ENCODE results near the gene HDGFL3. TPM values are rescaled to one million over a fixed set of nuclear protein-coding genes. Genes with fewer than 3 reads are reported as not detected.

The HDGFL3 gene
- total RNA-seq, 5 donors from 2014 or later (not counting 1 experiment from before 2014, with no cell fraction given) = 3.7 to 13.4 (median 9.9) TPM

DNA sequence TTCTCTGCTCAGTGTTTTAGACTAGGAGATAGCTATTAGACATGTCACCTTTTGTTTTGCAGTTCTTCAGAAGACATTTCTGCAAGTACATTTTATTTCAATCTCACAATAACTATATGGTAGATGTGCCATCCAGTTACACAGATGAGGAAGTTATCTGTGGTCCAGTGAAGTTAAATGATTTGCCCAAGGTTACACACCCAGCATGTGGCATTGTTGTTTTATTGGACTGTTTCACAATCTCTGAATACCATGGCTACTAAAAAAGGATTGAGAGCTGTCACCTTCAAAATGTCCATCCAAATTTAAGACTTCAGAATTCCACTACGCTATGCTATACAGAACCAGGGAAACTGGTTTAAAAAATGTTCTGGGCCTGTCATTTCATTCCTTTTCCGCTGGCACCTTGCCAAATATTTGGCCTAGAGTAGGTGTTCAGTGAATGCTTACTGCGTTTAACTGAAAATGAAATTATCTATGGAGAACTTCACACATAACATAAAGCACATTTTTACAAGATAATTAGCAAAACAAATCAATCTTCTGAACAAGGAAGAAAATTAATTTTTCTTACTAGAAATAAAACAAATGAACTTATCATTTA lies 80.0 kb downstream of the HDGFL3 start:
- peaks cover 0 to 2% of the 10 kb centered on the region in 2 experiments for H3K27me3 ChIP-seq (replicated peaks in 1 of 2; ENCODE audit: control insufficient read depth in 2 of 2, extremely low read depth in 1 of 2, insufficient read depth in 2 of 2, low read length in 1 of 2)
- no peak for DNase-seq
- Mint-ChIP-seq H3K27me3 (peaks cover 0 to 2% of the 10 kb centered on the region in 2 donors), H3K4me3 (no peak overlapping the region), H3K9me3 (no peaks in the 10 kb centered on the region), H3K27ac (no peak overlapping the region), H3K36me3 (no peaks in the 10 kb centered on the region), H3K4me1 (no peaks in the 10 kb centered on the region)
- no peaks in the 10 kb centered on the region for H3K4me1 ChIP-seq (ENCODE audit: control insufficient read depth in 1 of 2, extremely low read depth in 1 of 2, insufficient read depth in 2 of 2, low read length in 2 of 2)
- H3K4me3 ChIP-seq (ENCODE audit: control insufficient read depth in 1 of 2, extremely low read depth in 1 of 2, low read length in 1 of 2) = no peak overlapping the region
- ChIA-PET CTCF (no interaction called here), POLR2A (no interaction called here)
- ATAC-seq (replicated peaks in 1 of 4) = no peak
- no peaks in the 10 kb centered on the region for H3K9me3 ChIP-seq
- H3K27ac ChIP-seq (ENCODE audit: low read length) = no peak overlapping the region
- H3K36me3 ChIP-seq (ENCODE audit: control insufficient read depth in 2 of 2, extremely low read depth in 1 of 2, insufficient read depth in 1 of 2, low read length in 1 of 2) = no peaks in the 10 kb centered on the region
- 100% methylated on average over 1 of the region's 3 CpGs for WGBS (ENCODE audit: insufficient coverage)

DNA sequence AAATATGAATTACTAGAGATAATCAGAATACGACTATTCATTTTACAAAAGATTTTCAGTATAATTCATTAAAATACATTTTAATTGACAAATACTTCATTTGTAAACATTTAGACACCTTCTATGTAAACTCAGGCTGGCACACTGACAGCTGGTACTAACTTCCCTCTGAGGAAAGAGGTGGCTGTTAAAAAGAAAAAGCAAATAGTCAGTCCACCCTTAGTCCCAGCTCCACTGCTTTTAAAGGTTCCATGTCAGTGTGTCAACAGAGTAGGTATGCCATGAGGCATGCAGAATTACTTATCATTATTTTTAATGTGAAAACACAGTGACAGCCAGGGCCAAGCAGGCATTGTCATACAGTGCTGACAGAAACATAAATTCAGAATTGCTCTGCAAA lies 84.1 kb downstream of the HDGFL3 start:
- no peak overlapping the region for H3K4me3 ChIP-seq (ENCODE audit: control insufficient read depth in 1 of 2, extremely low read depth in 1 of 2, low read length in 1 of 2)
- CTCF ChIA-PET = no interaction called here
- Mint-ChIP-seq H3K4me3 (no peak overlapping the region), H3K9me3 (no peaks in the 10 kb centered on the region), H3K27ac (no peak overlapping the region), H3K27me3 (no peaks in the 10 kb centered on the region), H3K36me3 (no peaks in the 10 kb centered on the region), H3K4me1 (no peaks in the 10 kb centered on the region)
- H3K36me3 ChIP-seq (ENCODE audit: control insufficient read depth in 2 of 2, extremely low read depth in 1 of 2, insufficient read depth in 1 of 2, low read length in 1 of 2) = no peaks in the 10 kb centered on the region
- DNase-seq = no peak
- H3K4me1 ChIP-seq (ENCODE audit: control insufficient read depth in 1 of 2, extremely low read depth in 1 of 2, insufficient read depth in 2 of 2, low read length in 2 of 2) = no peaks in the 10 kb centered on the region
- no peak for ATAC-seq (replicated peaks in 1 of 4)
- H3K27ac ChIP-seq (ENCODE audit: low read length) = no peak overlapping the region
- no peaks in the 10 kb centered on the region for H3K9me3 ChIP-seq
- POLR2A ChIA-PET = no interaction called here
- no CpG with 5 or more reads among the region's 1 CpG for WGBS (ENCODE audit: insufficient coverage)
- peaks cover 0 to 6% of the 10 kb centered on the region in 2 experiments for H3K27me3 ChIP-seq (replicated peaks in 1 of 2; ENCODE audit: control insufficient read depth in 2 of 2, extremely low read depth in 1 of 2, insufficient read depth in 2 of 2, low read length in 1 of 2)

DNA sequence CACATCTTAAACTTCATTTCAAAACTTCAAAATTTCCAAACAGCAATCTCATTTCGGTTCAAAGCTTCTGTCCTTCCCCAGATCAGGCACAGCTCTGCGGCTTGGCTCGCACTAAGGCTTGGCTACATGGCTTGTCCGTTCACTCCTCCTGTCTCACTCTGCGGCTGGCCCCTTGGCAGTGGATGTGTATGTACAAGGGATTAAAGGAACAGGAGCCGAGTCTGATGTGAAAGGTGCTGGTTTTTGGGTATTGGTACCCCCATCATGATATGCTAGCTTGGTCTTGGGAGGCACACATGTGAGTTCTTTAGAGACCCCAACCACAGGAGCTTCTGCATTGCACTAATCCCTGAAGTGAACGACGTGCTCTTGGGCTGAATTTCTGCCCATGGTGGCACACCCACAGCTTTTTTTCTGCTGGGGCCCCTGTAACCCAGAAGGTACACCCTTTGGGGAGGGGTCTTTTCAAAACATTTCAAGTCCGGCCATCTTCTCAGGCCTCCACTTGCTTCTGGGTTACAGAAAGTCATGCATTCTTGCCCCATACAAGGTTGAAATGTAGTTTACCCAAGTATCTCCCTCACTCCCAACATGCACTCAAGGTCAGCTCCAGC lies 87.5 kb downstream of the HDGFL3 start:
- WGBS (ENCODE audit: insufficient coverage) = 88% methylated on average over 7 of the region's 9 CpGs
- no peaks in the 10 kb centered on the region for H3K36me3 Mint-ChIP-seq

DNA sequence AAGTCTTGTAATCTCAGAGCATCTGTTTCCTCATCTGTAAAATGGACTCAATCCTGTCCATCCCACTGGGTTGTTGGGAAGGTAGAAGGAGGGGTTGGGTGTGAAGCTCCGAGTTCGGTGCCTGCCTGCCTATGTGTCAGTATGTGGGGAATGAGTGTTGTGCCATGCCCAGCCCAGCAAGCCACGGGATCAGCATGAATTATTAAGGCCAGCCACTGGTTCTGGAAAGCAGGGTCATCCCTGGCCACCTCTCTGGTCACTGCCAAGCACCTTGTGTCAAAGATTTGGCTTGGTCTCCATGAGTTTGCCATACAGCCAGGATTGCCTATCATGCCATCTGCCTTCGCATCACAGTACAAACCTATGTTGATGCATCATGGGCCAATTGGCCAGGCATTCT lies 88.7 kb downstream of the HDGFL3 start:
- ChIA-PET CTCF (no interaction called here), POLR2A (no interaction called here)
- WGBS (ENCODE audit: insufficient coverage) = 82% methylated on average over 4 of the region's 4 CpGs
- Histone ChIP-seq H3K9me3 (no peaks in the 10 kb centered on the region), H3K27me3 (replicated peaks in 1 of 2; ENCODE audit: control insufficient read depth in 2 of 2, extremely low read depth in 1 of 2, insufficient read depth in 2 of 2, low read length in 1 of 2) (peaks cover 0 to 6% of the 10 kb centered on the region in 2 experiments), H3K36me3 (ENCODE audit: control insufficient read depth in 2 of 2, extremely low read depth in 1 of 2, insufficient read depth in 1 of 2, low read length in 1 of 2) (no peaks in the 10 kb centered on the region), H3K4me1 (ENCODE audit: control insufficient read depth in 1 of 2, extremely low read depth in 1 of 2, insufficient read depth in 2 of 2, low read length in 2 of 2) (no peaks in the 10 kb centered on the region), H3K4me3 (ENCODE audit: control insufficient read depth in 1 of 2, extremely low read depth in 1 of 2, low read length in 1 of 2) (no peak overlapping the region), H3K27ac (ENCODE audit: low read length) (no peak overlapping the region)
- Mint-ChIP-seq H3K9me3 (no peaks in the 10 kb centered on the region), H3K27me3 (no peaks in the 10 kb centered on the region), H3K27ac (no peak overlapping the region), H3K4me3 (no peak overlapping the region), H3K36me3 (no peaks in the 10 kb centered on the region), H3K4me1 (no peaks in the 10 kb centered on the region)
- DNase-seq (no peak), ATAC-seq (replicated peaks in 1 of 4) (no peak)

More for the DNA sequence above, 87.5 kb downstream of the HDGFL3 start:
- ATAC-seq (replicated peaks in 1 of 4) = no peak
- Mint-ChIP-seq H3K4me1 (no peaks in the 10 kb centered on the region), H3K9me3 (no peaks in the 10 kb centered on the region), H3K27ac (no peak overlapping the region), H3K4me3 (no peak overlapping the region), H3K27me3 (no peaks in the 10 kb centered on the region)
- H3K27me3 ChIP-seq (replicated peaks in 1 of 2; ENCODE audit: control insufficient read depth in 2 of 2, extremely low read depth in 1 of 2, insufficient read depth in 2 of 2, low read length in 1 of 2) = peaks cover 0 to 9% of the 10 kb centered on the region in 2 experiments
- ChIA-PET POLR2A (no interaction called here), CTCF (no interaction called here)
- DNase-seq = no peak
- H3K4me1 ChIP-seq (ENCODE audit: control insufficient read depth in 1 of 2, extremely low read depth in 1 of 2, insufficient read depth in 2 of 2, low read length in 2 of 2) = no peaks in the 10 kb centered on the region
- H3K27ac ChIP-seq (ENCODE audit: low read length) = no peak overlapping the region
- H3K36me3 ChIP-seq (ENCODE audit: control insufficient read depth in 2 of 2, extremely low read depth in 1 of 2, insufficient read depth in 1 of 2, low read length in 1 of 2) = no peaks in the 10 kb centered on the region
- H3K4me3 ChIP-seq (ENCODE audit: control insufficient read depth in 1 of 2, extremely low read depth in 1 of 2, low read length in 1 of 2) = no peak overlapping the region
- no peaks in the 10 kb centered on the region for H3K9me3 ChIP-seq

DNA sequence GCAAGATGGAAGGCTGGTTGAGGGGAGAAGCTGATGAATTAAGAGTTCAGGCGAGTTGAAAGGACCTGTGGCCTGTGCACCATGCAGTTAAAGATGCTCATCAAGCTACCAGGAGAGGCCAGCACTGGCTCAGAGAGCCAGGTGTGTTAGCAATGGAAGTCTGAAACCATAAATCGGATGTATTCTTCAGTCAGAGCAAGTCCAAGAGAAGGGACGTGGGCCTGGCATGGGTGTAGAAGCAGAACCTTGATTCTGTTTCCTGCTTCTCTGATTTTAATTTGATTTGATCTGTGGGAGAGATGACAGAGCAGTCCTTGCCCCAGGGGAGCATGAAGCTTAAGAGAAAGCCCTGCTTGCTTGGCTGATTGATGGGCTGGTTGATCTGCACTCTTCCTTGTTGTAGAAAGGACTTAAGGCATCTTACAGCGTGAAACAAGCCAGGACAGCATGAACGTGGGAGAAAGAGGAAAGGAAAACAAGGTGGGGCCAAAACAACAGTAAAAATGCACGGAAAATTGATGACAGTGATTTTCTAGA lies 89.3 kb downstream of the HDGFL3 start:
- no peaks in the 10 kb centered on the region for H3K9me3 Mint-ChIP-seq
- no peak for ATAC-seq (replicated peaks in 1 of 4)
- Histone ChIP-seq H3K36me3 (ENCODE audit: control insufficient read depth in 2 of 2, extremely low read depth in 1 of 2, insufficient read depth in 1 of 2, low read length in 1 of 2) (no peaks in the 10 kb centered on the region), H3K9me3 (no peaks in the 10 kb centered on the region), H3K4me1 (ENCODE audit: control insufficient read depth in 1 of 2, extremely low read depth in 1 of 2, insufficient read depth in 2 of 2, low read length in 2 of 2) (no peaks in the 10 kb centered on the region), H3K4me3 (ENCODE audit: control insufficient read depth in 1 of 2, extremely low read depth in 1 of 2, low read length in 1 of 2) (no peak overlapping the region), H3K27me3 (replicated peaks in 1 of 2; ENCODE audit: control insufficient read depth in 2 of 2, extremely low read depth in 1 of 2, insufficient read depth in 2 of 2, low read length in 1 of 2) (peaks cover 0 to 6% of the 10 kb centered on the region in 2 experiments), H3K27ac (ENCODE audit: low read length) (no peak overlapping the region)
- POLR2A ChIA-PET = no interaction called here
- no peak overlapping the region for H3K4me3 Mint-ChIP-seq
- H3K36me3 Mint-ChIP-seq = no peaks in the 10 kb centered on the region
- CTCF ChIA-PET = no interaction called here
- no peak for DNase-seq
- H3K4me1 Mint-ChIP-seq = no peaks in the 10 kb centered on the region
- no peak overlapping the region for H3K27ac Mint-ChIP-seq
- H3K27me3 Mint-ChIP-seq = no peaks in the 10 kb centered on the region
- 61% methylated on average over 5 of the region's 6 CpGs for WGBS (ENCODE audit: insufficient coverage)

DNA sequence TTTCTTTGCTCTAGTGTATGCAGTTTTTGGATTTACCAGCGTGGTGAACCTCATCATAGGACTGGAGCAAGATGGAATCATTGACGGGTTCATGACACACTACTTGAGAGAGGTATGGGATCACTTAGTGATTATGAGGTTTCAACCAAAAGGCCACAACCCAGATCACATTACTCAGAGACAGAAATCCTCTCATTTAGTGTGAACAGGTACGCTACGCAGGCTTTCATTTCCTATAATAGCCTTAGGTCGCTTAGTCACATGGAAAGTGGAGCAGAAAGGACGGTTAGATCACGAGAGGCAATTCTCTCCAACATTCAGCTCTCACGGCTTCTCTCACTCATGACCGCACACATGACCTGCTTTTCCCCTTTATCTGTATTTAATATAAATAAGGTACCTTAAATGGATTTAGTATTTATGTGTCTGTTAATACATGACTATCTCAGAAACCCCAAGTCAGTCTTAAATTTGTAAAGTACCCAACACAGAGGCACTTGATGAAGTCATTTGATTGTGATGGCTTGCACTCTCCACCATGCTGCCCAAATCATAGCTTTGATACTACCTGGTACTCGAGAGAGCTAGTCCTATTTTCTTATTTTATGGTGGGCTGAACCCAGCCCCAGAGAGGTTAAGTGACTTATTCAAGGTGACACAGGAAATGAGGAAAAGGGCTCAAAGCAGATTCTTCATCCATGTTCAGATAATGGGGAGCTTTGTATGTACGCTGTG lies 91.6 kb downstream of the HDGFL3 start:
- no peaks in the 10 kb centered on the region for H3K4me1 Mint-ChIP-seq
- CTCF ChIA-PET = no interaction called here
- no peaks in the 10 kb centered on the region for H3K36me3 Mint-ChIP-seq
- POLR2A ChIA-PET = no interaction called here
- no peak overlapping the region for H3K4me3 Mint-ChIP-seq
- H3K9me3 ChIP-seq = no peaks in the 10 kb centered on the region
- H3K9me3 Mint-ChIP-seq = no peaks in the 10 kb centered on the region
- DNase-seq = no peak
- peaks cover 6 to 10% of the 10 kb centered on the region in 2 donors for H3K27me3 Mint-ChIP-seq
- H3K36me3 ChIP-seq (ENCODE audit: control insufficient read depth in 2 of 2, extremely low read depth in 1 of 2, insufficient read depth in 1 of 2, low read length in 1 of 2) = no peaks in the 10 kb centered on the region
- H3K4me1 ChIP-seq (ENCODE audit: control insufficient read depth in 1 of 2, extremely low read depth in 1 of 2, insufficient read depth in 2 of 2, low read length in 2 of 2) = no peaks in the 10 kb centered on the region
- H3K27ac ChIP-seq (ENCODE audit: low read length) = no peak overlapping the region
- WGBS (ENCODE audit: insufficient coverage) = 80% methylated on average over 3 of the region's 11 CpGs
- no peak for ATAC-seq (replicated peaks in 1 of 4)
- no peak overlapping the region for H3K27ac Mint-ChIP-seq
- no peak overlapping the region for H3K4me3 ChIP-seq (ENCODE audit: control insufficient read depth in 1 of 2, extremely low read depth in 1 of 2, low read length in 1 of 2)
- peaks cover 0 to 11% of the 10 kb centered on the region in 2 experiments for H3K27me3 ChIP-seq (replicated peaks in 1 of 2; ENCODE audit: control insufficient read depth in 2 of 2, extremely low read depth in 1 of 2, insufficient read depth in 2 of 2, low read length in 1 of 2)

Measured in T-cell (primary cell).